Neural progenitor cell (in vitro differentiated cells): ENCODE results near the gene ANXA2. TPM values are rescaled to one million over a fixed set of nuclear protein-coding genes. Genes with fewer than 3 reads are reported as not detected.

Experiments used
- DNase-seq: peaks from one replicate; pipeline ENCODE4 v3.0.0-alpha.2; 2016; ENCODE audit warnings: low spot score
- H2AFZ ChIP-seq: fragments of 200-600 bp; sonication (generic); replicated peaks from 2 replicates; pipeline ENCODE4 v1.6.1; 2016; ENCODE audit warnings: antibody characterized with exemption
- H3F3A ChIP-seq: fragments of 200-600 bp; sonication (generic); 2 replicates; pipeline ENCODE4 v1.6.1; 2016; ENCODE audit warnings: antibody characterized with exemption, low read depth
- H3K27ac ChIP-seq: fragments of 200-600 bp; sonication (generic); 2 replicates; pipeline ENCODE4 v1.5.1; 2016; ENCODE audit warnings: mild to moderate bottlenecking
- H3K27me3 ChIP-seq: fragments of 200-600 bp; sonication (generic); 2 replicates; pipeline ENCODE4 v1.6.1; 2016; ENCODE audit warnings: mild to moderate bottlenecking, moderate library complexity
- H3K36me3 ChIP-seq: fragments of 200-600 bp; sonication (generic); 2 replicates; pipeline ENCODE4 v1.5.1; 2016
- H3K4me1 ChIP-seq: fragments of 200-600 bp; sonication (generic); 2 replicates; pipeline ENCODE4 v1.6.1; 2016; ENCODE audit warnings: mixed run types
- H3K4me2 ChIP-seq: fragments of 200-600 bp; sonication (generic); 2 replicates; pipeline ENCODE4 v1.6.1; 2016
- H3K4me3 ChIP-seq: fragments of 200-600 bp; sonication (generic); 2 replicates; pipeline ENCODE4 v1.5.1; 2016
- H3K79me2 ChIP-seq: fragments of 200-600 bp; sonication (generic); 2 replicates; pipeline ENCODE4 v1.6.1; 2016; ENCODE audit warnings: low read depth
- H3K9ac ChIP-seq: fragments of 200-600 bp; sonication (generic); 2 replicates; pipeline ENCODE4 v1.6.1; 2016
- H3K9me3 ChIP-seq: fragments of 200-600 bp; sonication (generic); 2 replicates; pipeline ENCODE4 v1.5.1; 2016; ENCODE audit warnings: low read depth
- H4K20me1 ChIP-seq: fragments of 200-600 bp; sonication (generic); 2 replicates; pipeline ENCODE4 v1.6.1; 2016; ENCODE audit warnings: low read depth
- H3K27ac Mint-ChIP-seq: 3 replicates; pipeline ENCODE4 v1.8.0; 2021; ENCODE audit warnings: mixed read lengths
- H3K27me3 Mint-ChIP-seq: 2 replicates; pipeline ENCODE4 v1.8.0; 2022; ENCODE audit warnings: low read depth, mild to moderate bottlenecking, inconsistent platforms, moderate library complexity, mixed read lengths; ENCODE audit not compliant: insufficient read depth
- H3K36me3 Mint-ChIP-seq: 3 replicates; pipeline ENCODE4 v1.8.0; 2021; ENCODE audit warnings: mixed read lengths
- H3K4me1 Mint-ChIP-seq: 3 replicates; pipeline ENCODE4 v1.8.0; 2021; ENCODE audit warnings: mixed read lengths
- H3K4me3 Mint-ChIP-seq: 3 replicates; pipeline ENCODE4 v1.8.0; 2021; ENCODE audit warnings: mild to moderate bottlenecking, moderate library complexity, mixed read lengths
- H3K9me3 Mint-ChIP-seq: 3 replicates; pipeline ENCODE4 v1.8.0; 2020; ENCODE audit warnings: mixed read lengths
- EZH2 ChIP-seq: fragments of 200-600 bp; sonication (generic); IDR thresholded peaks from 2 replicates; pipeline ENCODE4 v1.6.1; 2017; ENCODE audit warnings: antibody characterized with exemption, mild to moderate bottlenecking, moderate library complexity
- EZH2phosphoT487 ChIP-seq: fragments of 200-600 bp; sonication (generic); IDR thresholded peaks from 2 replicates; pipeline ENCODE4 v1.6.1; 2017; ENCODE audit warnings: antibody characterized with exemption
- total RNA-seq: library from RNA; depleted of rRNA; stranded (reverse); fragments of >200 nt; gene quantifications from 2 replicates; pipeline ENCODE4 v1.2.3, GENCODE V29; 2015; ENCODE audit warnings: low replicate concordance
- TF ChIP-seq, protein P1 (sequence below): fragments of 200-600 bp; sonication (generic); IDR thresholded peaks from 2 replicates; pipeline ENCODE4 v1.5.1; 2017; ENCODE audit warnings: antibody characterized with exemption, mild to moderate bottlenecking

The ANXA2 gene
- total RNA-seq, 1 donor from 2014 or later: 20.1 TPM

DNA sequence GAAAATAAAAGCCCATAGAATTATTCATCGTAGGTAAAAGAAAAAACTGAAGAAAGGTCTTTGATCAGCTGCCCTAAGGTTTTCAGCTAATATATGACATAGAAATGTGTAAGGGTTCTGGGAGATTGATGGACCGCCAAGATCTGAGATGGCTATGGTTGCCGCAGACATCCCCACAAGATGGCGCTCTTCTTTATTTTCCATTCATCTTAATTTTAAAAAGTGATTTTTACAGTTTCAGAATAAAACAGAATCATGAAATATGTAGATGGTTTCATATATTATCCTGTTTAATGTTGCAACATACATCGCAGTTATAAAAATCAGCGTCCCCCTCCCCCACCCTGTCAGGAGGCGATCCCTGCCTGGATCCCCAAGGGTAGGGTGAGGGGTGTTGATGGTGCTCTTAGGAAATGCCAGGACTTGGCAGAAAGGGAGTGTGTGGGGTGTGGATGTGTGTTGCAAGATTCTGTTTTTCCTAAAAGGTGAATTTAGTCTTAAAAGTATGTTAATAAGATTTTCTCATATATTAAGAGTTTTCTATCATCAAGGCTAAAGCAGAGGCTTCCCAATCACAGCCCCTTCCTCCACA is 68.8 kb downstream of the ANXA2 start:
- no peak overlapping the region for H3K27ac Mint-ChIP-seq
- TF ChIP-seq EZH2 (no peak), EZH2phosphoT487 (no peak)
- TF ChIP-seq, protein P1, sequence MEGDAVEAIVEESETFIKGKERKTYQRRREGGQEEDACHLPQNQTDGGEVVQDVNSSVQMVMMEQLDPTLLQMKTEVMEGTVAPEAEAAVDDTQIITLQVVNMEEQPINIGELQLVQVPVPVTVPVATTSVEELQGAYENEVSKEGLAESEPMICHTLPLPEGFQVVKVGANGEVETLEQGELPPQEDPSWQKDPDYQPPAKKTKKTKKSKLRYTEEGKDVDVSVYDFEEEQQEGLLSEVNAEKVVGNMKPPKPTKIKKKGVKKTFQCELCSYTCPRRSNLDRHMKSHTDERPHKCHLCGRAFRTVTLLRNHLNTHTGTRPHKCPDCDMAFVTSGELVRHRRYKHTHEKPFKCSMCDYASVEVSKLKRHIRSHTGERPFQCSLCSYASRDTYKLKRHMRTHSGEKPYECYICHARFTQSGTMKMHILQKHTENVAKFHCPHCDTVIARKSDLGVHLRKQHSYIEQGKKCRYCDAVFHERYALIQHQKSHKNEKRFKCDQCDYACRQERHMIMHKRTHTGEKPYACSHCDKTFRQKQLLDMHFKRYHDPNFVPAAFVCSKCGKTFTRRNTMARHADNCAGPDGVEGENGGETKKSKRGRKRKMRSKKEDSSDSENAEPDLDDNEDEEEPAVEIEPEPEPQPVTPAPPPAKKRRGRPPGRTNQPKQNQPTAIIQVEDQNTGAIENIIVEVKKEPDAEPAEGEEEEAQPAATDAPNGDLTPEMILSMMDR: peak; percentile 92

DNA sequence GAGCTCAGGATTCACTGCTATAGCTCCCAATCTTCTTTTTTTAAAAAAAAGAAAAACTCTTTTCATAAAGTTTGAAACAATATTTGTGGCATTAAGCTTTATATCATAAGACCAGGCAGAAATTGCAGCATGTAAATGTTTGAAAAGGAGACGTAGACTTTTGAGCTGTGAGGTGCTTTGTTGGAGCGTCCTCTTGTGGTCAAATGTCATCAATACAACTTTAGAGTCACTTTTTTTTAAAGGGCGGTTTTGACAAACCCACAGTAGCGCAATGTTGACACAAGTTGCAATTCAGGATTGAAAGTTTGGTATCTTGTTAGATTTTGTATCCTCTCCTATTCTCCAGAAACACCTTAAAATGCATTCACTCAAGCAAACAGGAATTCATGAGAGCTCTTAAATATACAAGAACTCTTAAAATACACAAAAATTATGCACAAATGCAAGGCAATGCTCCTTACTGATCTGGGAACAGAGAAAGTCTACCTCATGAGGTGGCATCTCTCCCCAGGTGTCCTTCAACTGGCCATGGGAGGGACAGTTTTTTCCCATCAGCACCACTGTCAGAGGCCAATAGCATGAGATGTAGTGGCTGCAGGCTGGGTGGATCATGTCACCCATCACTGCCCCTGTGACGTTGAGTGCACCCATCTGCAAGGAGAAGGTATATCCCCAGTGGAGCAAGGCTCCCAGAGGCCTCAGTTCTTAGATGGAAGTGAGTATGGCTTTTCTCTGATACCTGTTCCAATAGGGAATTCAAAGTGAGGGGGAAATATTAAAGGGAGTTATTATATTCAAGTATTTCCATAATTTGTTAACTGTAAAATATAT is 70.7 kb downstream of the ANXA2 start:
- no peaks in the 10 kb centered on the region for H3K9me3 ChIP-seq
- H3F3A ChIP-seq: peaks cover 20% of the 10 kb centered on the region
- H3K4me1 ChIP-seq: peaks cover 29% of the 10 kb centered on the region
- H3K27me3 ChIP-seq: no peaks in the 10 kb centered on the region
- H3K4me2 ChIP-seq: peak overlapping the region; percentile 29
- TF ChIP-seq, protein P1: peak; percentile 99
- no peak for TF ChIP-seq EZH2
- DNase-seq: peak; percentile 68
- no peak overlapping the region for H3K9ac ChIP-seq
- Mint-ChIP-seq H3K36me3 (no peaks in the 10 kb centered on the region), H3K4me1 (peaks cover 29% of the 10 kb centered on the region), H3K4me3 (no peak overlapping the region), H3K9me3 (no peaks in the 10 kb centered on the region), H3K27me3 (peaks cover 8% of the 10 kb centered on the region), H3K27ac (no peak overlapping the region)
- H4K20me1 ChIP-seq: no peaks in the 10 kb centered on the region
- H2AFZ ChIP-seq: no peak overlapping the region
- no peaks in the 10 kb centered on the region for H3K36me3 ChIP-seq
- no peaks in the 10 kb centered on the region for H3K79me2 ChIP-seq
- no peak overlapping the region for H3K4me3 ChIP-seq
- no peak overlapping the region for H3K27ac ChIP-seq

More for the DNA sequence above, 68.8 kb downstream of the ANXA2 start:
- Histone ChIP-seq H3F3A (peaks cover 12% of the 10 kb centered on the region), H3K27me3 (no peaks in the 10 kb centered on the region), H3K27ac (no peak overlapping the region), H3K4me1 (peaks cover 28% of the 10 kb centered on the region), H3K4me3 (no peak overlapping the region), H3K79me2 (no peaks in the 10 kb centered on the region), H3K36me3 (no peaks in the 10 kb centered on the region), H3K4me2 (no peak overlapping the region), H3K9me3 (no peaks in the 10 kb centered on the region), H2AFZ (no peak overlapping the region), H4K20me1 (no peaks in the 10 kb centered on the region), H3K9ac (no peak overlapping the region)
- Mint-ChIP-seq H3K4me1 (peaks cover 25% of the 10 kb centered on the region), H3K27me3 (peaks cover 8% of the 10 kb centered on the region), H3K4me3 (no peak overlapping the region), H3K9me3 (peaks cover 1% of the 10 kb centered on the region), H3K36me3 (no peaks in the 10 kb centered on the region)
- peak; percentile 41 for DNase-seq

DNA sequence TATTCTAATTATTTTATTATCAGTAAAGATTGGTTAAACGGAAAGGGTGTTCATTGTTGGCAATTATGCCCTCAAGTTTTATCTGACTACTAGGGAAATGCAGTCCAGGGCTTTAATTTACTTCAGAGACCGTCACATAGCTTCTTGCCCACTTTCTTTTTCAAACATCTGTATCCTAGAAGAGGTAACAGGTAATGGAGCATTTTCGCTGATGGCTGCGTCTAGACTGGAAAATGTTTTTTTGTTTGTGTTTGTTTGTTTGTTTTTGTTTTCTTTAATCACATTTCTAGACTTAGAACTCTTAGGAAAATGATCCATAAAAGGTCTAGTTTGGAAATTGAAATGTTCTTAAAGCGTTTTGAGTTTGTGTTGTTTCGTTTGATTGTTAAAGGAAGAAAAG is 71.4 kb downstream of the ANXA2 start:
- Mint-ChIP-seq H3K27ac (no peak overlapping the region), H3K4me1 (peaks cover 29% of the 10 kb centered on the region), H3K9me3 (no peaks in the 10 kb centered on the region), H3K36me3 (no peaks in the 10 kb centered on the region), H3K27me3 (peaks cover 8% of the 10 kb centered on the region), H3K4me3 (no peak overlapping the region)
- no peaks in the 10 kb centered on the region for H4K20me1 ChIP-seq
- H3K36me3 ChIP-seq: no peaks in the 10 kb centered on the region
- no peak overlapping the region for H3K27ac ChIP-seq
- TF ChIP-seq, protein P1: no peak
- no peak for TF ChIP-seq EZH2
- TF ChIP-seq EZH2phosphoT487: no peak
- no peak overlapping the region for H3K4me3 ChIP-seq
- no peaks in the 10 kb centered on the region for H3K79me2 ChIP-seq
- H3K9me3 ChIP-seq: no peaks in the 10 kb centered on the region
- peak overlapping the region; percentile 29 for H3K4me2 ChIP-seq
- peaks cover 20% of the 10 kb centered on the region for H3F3A ChIP-seq
- no peak overlapping the region for H3K9ac ChIP-seq
- H3K4me1 ChIP-seq: peaks cover 29% of the 10 kb centered on the region
- no peaks in the 10 kb centered on the region for H3K27me3 ChIP-seq
- H2AFZ ChIP-seq: no peak overlapping the region
- DNase-seq: no peak
